ENCODE data around the gene CUBN.

DNA sequence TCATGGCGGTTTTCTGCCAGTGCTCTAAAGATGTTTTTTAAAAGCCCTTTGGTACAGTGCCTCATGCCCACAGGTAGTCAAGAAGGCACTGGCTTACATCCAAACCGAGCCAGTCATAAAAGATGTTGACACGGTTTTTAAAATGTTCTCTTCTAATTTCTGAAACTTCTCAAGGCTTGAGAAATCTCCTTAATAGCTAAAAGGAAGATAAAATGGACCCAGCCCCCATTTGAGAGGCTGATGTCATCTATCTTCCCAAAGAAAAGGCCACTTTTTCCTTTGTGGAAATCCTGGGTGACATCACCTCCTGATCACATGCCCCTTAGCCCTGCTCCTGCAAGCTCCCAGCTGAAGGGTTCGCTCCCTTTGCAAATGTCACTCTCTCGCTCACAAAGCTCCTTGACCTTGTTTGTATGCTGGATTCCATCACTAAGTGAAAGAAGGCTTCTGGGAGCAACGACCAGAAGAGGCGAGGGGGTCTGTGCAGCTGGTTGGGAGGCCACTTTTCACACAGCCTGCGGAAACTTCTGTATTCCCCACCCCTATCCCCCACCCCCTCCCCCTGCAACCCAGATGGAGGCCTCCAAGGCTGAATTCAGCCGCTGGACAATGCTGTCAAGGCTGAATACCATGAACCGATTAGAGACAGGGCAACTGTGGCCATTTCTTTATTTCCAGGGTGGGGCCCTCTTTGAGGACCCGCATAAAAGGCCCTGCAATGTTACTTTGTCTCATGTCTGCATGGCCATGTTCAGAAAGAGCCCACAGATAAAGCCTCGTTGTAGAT, 122.8 kb downstream of the CUBN start:
- TF ChIP-seq EZH2 (IDR thresholded peaks at IDR 0.05; ENCODE audit: insufficient read depth, poor library complexity, severe bottlenecking), result no peak
- TF ChIP-seq EZH2phosphoT487 (IDR thresholded peaks at IDR 0.05; ENCODE audit: insufficient read depth, low read depth), result no peak
